GM21515 (cell line): ENCODE data around the gene FTO.

Experiments used
- ATAC-seq: cut with Tn5 transposase; IDR thresholded peaks from one replicate; pipeline ENCODE4 v1.9.1; 2021; ENCODE audit not compliant: unreplicated experiment

FTO gene

GRCh38 chr16:53955221-53955875 lies 251.4 kb downstream of the FTO start:
- no peak for ATAC-seq

DNA sequence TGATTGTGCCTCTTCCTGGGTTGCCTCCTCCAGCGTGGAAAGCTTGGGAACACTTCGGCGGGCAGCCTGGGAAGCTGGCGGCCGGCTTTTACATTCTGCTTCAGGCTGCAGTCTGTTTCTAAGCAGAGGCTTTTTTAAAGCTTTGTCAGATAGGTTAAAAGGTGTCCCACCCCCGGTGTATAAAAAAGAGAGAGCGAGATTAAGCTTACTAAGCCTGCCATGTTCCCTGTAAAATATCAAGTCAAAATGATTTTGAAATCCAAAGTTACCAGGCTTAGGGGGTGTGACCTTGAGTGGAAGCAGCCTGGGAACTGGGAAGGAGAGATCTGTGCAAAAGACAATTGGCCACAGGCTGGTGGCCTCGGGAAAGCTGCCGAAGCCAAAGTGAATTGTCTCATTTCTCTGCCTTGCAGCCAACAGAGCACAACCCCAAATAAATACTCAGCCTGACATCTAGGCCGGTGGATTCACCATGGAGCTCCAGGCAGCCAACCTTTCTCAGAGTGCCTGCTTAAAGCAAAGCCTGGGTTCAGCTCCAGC lies 254.5 kb downstream of the FTO start:
- ATAC-seq: no peak

GRCh38 chr16:53960050-53960812 lies 256.3 kb downstream of the FTO start:
- no peak for ATAC-seq

DNA sequence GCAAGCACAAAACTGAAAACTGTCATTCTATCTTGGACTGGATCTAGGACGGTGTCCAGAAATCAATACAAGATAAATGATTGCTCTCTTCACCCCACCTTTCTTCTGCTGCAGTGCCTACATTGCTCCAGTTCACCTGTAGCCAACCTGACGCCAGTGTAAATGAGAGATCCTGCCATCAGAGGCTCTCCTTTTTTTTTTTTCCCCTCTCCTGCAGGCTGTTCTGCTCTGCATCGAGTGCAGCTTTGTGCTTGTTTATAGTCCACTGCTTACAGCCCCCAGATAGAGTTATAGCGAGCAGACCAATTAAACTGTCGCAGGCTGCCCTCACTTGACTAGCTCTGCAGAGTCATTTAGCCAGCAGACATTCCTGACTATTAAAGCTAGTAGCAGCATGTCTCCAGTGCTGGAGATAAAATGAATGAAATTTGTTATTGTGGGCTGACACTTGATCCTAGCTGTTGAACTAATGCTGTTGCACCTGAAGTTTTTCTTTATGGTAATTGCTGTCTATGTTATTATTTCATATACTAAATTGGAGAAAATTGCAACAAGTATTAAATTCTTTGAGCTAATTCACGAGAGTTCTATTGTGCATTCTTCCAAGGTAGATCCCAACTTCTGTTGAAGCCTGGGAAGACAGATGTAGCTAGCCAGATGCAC lies 257.1 kb downstream of the FTO start:
- ATAC-seq: no peak

DNA sequence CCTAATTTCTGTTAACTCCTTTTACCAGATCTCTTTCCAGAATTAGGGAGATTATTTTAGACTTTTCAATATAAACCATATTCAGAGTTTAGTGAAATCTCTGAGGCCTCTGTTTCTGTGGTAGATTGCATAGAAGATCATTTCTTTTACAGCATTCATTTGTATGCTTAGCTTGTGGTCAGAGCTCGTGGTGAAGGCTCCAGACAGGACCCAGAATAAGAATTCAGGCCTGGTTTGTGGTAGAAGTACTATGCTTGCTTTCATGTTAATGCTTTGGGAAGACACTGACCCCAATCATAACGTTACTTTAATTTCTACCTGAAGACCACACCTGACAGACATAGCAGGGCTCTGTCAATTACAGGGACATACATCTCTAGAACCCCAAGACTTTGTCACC lies 258.1 kb downstream of the FTO start:
- no peak for ATAC-seq

DNA sequence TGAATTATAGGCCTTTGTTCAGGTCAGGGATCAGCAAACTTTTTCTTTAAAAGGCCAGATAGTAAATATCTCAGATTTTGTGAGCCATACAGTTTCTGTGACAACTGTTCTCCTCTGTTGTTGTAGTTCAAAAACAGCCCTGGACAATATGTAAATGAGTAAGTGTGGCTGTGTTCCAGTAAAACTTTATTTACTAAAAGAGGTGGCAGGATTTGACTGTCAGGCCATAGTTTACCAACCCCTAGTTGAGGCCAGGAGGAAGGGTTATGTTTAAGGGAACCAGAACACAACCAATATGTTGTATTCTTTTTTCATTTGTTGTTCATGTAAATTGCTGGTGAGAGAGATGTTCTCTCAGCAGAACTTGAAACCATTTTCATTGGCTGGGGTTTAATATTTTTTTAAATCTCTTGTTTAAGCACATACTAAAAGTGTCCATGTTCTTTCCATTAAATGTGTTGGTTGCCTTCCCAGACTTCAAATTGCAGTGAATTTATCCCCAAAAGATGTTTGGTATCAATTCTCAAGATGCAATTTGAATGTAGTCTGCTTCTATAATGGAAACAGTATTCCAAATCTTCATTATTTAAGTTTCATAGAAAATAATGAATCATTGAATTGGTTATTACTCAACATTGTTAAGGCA lies 260.3 kb downstream of the FTO start:
- ATAC-seq: no peak

- ATAC-seq: no peak
These were observed 263.0 kb downstream of the FTO start for GRCh38 chr16:53966821-53967571.

DNA sequence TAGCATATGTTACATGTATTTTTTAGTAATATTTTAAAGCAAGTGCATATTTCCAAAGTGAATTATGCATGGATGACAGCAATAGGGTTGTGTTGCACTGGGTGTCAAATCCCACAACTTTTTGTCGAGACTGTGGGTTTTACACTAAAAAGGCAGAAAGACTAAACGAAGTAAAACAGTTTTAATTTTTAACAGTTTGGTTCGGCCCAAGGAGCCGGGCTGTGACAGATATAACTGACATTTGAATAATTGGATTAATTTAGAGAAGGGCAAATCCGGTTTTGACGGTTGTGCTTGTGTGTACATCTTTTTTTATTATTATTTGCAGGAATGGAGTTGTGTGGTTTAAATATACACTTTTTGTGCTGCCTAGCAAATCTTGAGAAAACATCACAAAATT lies 263.6 kb downstream of the FTO start:
- no peak for ATAC-seq

DNA sequence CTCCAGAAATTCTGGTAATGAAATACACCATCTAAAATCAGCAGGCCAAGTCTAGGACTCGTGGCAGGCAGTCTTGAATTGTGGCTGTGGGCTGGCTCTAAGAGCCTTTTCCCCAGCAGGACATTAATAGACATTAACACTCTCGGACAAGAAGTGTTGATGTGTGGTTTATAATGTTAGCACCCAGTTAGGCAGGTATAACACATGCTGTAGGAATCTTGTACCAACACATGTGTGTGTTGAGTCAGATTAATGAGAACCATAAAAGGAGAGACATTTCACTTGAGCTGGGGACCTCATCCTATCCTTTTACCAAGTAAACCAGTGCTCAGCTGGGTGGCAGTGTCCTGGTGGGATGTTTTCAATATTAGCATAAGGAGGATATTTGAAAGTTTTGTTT lies 264.5 kb downstream of the FTO start:
- ATAC-seq: no peak

DNA sequence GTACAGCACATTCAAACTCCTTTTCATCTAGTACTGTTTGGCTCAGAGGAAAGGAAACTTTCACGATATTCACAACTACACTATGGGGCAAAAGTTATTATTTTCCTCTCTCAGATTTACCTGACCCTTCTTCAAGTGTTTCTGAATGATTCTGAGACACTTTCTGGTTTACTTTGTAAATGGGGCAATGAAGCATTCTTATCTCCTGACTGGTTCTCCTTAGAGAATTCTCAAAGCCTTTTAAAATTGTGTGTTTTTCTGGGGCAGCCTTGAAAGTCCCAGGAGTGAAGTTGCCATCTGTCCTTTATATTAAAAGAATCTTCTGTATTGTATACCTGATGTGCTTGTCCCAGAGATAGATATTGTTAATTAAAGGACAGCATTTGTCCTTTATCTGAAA lies 264.9 kb downstream of the FTO start:
- no peak for ATAC-seq

- ATAC-seq: no peak
These were observed 267.7 kb downstream of the FTO start for GRCh38 chr16:53971616-53972015.

GRCh38 chr16:53973021-53973420 lies 269.1 kb downstream of the FTO start:
- ATAC-seq: no peak

DNA sequence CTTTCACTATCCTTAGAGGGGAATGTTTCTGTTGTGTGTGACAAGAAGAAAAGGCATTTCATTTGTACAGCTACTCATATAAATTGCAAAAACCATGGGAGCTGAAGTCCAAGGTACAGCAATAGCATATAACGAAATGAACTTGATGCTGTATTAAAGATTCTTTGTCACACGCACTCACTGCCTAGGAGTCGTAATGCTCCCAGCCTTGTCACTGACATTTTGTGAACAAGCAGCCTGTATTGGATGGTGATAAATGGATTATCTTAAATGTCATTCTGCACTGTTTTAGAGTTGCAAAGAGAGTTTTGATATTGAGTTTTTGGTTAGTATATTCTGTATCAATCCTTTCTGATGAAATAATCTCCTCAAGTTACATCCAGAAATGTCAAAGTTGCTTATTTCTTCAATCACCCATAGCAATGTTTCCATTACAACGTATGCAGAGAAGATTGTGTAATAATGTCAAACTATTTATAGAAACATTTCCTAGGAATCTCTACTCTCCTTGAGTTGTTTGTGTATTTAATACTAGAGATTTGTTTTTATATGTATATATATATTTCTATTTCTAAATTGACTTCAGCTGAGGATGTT lies 270.6 kb downstream of the FTO start:
- no peak for ATAC-seq

- ATAC-seq: no peak
These were observed 276.7 kb downstream of the FTO start for GRCh38 chr16:53980675-53981074.

DNA sequence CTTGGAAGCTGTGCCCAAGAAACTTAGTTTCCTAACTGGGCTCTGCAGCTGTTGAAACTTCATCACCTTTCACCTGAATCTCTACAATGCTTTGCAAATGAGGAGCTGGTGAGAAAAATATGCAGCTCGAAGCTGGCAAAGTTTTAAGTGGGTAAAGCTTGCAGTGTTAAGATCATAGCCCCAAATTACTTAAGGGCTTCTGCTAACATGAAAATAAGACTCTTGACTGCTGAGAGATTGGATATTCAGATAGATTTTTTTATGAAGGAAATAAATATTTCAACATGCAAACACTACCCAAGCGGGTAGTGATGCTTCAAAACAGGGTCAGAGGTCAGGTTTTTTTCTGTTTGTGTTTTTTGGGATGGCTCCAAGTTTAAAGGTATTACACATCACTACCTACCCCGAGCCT lies 278.7 kb downstream of the FTO start:
- ATAC-seq: no peak

DNA sequence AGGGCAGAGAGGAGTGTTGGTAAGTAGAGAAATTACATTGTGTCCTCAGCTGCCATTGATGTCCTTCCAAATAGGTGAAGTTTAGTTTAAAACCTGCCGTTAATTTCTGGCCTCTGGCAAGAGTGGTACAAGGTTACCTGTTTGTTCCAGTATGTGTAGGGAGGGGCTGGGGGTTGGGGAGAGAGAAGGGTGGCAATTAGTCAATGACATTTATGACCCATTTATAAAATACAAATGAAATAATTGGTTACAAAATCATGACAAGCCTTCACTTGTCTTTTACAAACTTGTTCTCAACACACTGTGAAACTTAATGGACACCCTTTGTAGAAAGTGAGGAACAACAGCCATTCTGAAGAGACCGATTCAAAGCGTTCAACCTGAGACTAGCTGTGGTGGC lies 281.0 kb downstream of the FTO start:
- no peak for ATAC-seq

- ATAC-seq: no peak
These were observed 281.9 kb downstream of the FTO start for GRCh38 chr16:53985861-53986260.

GRCh38 chr16:53986793-53987192 lies 282.8 kb downstream of the FTO start:
- no peak for ATAC-seq

DNA sequence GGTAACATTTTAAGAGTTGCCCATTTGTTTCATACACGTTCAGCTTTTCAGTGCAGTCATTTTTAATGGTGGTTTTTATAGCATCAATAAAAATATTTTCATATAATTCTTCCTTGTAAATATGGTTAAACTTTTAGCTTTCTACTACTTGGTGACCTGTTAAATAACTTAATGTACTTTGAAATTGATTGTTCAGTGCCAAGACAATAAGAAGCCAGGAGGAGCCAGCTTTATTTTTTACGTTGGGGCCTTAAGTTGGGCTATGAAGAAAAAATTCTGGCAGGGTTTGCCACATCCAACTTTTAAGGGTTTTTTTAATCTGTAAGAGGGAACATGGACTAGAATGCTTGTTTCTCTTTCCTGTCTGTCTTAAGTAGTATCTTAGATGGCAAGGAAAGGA lies 284.2 kb downstream of the FTO start:
- ATAC-seq: no peak

- no peak for ATAC-seq
These were observed 285.6 kb downstream of the FTO start for GRCh38 chr16:53989597-53989996.
